Hindlimb muscle (tissue), 1 donor: Measurements from ENCODE around the gene TRERF1. TPM values are rescaled to one million over a fixed set of nuclear protein-coding genes. Genes with fewer than 3 reads are reported as not detected.
A peak's percentile ranks its signal among the peaks of the same experiment; 100 is the strongest.
"Not testable (repeated sequence)": the region's sequence is repeated elsewhere in the genome, so short reads cannot be mapped to it uniquely, and the experiment has no call there.

ENCODE experiments used
- DNase-seq: peaks from one replicate; pipeline ENCODE4 v3.0.0-alpha.2; 2013
- polyA plus RNA-seq: library from polyadenylated mRNA; unstranded; fragments of 120-200 nt; gene quantifications from one replicate; pipeline ENCODE4 v1.2.1, GENCODE V29; 2013; ENCODE audit not compliant: insufficient read length

Gene TRERF1
- polyA plus RNA-seq, 1 donor, result 9.2 TPM

DNA sequence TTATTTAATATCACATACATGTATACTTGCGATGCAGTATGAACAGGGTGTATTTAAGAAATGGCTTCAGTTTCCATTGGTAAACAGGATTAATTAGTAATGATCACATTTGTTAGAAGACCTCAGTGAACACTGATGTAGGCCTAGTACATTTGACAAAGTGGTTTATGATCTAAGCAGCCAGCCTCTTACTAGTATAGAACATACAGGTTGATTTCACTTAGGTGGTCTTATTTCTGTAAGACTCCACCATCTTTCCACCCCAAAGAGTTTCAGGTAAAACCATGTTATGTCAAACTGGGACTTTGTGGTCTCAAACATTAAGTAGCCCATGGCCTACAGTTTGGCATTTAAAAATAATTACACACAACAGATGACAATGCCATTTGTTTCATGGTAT lies 213.9 kb downstream of the TRERF1 start:
- no peak for DNase-seq

DNA sequence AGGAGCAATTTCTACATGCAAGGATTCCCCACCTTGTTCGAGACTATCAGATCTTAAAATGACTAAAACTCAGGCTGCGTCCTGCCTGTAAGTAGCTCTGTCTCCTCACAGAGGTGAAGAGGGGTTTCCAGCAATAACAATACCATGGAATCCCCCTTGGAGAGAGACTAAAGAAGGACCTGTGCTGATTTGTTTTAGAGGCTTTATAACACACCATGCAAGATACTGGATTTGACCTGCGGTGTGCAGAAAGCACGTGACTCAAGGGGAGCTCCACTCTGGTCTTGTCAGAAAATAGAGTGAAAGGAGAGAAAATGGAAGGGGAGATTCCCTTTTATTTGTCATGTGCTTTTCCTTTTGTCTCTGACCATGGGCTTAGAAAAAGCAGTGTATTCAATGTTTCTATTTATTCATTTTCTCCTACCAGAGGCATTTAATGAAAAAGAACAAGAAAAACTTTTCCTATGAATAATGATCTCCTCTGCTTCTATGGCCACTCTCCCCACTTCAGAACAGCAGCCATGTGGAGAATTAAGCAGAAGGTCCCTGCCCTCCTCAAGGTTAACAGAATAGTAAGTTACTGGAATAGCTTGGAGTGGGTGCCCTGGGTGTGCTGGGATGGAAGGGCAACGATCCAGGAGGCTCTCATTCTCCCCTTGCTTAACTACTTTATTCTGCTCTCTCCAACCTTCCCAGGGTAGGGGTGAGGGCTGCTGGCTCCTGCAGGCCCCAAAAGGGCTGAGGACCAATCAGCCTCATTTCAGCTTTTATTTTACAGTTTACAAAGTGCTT lies 214.8 kb downstream of the TRERF1 start:
- DNase-seq, result no peak

DNA sequence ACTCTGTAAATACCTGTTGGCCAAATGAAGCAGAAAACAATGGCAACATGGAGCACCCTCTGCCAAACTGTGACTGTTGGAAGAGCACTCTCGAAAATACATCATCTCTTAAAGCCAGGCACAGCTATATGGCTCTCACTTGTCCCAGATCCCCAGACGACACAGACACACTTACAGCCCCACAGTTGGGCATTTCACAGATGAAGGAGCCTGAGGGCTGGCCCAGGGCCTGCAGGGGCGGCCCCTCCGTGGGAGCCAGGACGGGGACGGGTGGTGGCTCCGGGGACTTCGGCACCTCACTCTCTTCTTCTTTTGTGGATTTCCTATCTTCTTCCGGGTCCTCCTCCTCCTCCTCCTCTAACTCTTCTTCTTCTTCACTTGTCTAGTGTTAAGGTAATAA lies 215.7 kb downstream of the TRERF1 start:
- no peak for DNase-seq

DNA sequence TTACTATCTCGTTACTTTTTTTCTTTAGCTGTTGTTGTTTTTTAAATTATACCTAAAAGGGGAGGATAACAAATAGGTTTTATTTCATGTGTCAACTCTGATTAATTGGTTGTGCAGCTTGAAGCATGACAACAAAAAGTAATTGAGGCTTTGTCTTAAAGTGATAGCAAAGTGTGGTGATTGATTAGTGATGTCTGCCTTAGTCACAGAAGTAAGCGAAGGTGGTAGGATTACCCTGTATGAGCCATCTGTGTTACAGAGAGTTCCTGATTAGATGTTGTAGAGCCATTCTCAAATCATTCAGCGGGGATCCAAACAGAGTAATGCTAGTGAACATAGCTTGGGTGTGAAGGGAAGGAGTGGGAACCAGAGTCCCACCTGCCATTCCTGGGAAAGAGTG lies 219.7 kb downstream of the TRERF1 start:
- DNase-seq, result no peak

DNA sequence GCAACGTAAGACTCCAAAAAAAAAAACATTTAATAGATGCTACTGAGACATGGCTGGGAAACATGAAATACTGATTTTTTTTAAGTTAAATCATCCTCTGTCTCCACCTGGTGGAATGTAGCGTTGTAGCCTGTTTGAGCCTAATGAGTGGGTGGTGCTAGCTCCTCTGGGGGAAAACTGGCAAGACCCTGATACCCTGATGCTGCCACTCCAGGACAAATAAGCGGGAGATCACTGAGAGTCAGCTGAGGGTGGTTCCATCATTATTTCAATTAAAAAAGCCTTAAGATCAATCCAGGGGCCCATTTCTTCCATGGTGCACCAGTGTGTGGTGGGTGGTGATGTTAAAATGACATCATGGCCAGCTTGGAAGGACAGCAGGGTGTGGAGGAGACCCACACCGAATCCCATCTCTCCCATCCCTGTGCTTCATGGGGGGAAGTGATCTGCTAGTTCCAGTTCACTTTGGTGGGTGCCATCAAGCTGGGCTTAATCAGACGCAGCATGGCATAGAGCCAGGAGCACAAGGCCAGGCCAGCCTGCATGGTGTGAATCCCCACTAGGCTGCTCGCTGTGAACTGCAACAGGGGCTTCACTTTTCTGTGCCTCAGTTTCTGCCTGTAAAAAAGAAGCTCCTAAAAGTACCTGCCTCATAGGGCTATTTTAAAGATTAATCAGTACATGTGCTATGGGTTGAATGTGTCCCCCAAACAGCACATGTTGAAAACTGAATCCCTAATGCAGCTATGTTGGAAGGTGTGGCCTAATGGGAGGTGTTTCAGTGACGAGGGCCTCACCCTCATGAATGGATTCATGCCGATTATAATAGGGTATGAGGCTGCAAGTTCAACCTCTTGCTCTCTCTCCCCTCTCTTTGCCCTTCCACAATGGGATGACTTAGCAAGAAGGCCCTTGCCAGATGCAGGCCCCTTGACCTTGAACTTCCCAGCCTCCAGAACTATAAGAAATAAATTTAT lies 221.1 kb downstream of the TRERF1 start:
- DNase-seq, result no peak

DNA sequence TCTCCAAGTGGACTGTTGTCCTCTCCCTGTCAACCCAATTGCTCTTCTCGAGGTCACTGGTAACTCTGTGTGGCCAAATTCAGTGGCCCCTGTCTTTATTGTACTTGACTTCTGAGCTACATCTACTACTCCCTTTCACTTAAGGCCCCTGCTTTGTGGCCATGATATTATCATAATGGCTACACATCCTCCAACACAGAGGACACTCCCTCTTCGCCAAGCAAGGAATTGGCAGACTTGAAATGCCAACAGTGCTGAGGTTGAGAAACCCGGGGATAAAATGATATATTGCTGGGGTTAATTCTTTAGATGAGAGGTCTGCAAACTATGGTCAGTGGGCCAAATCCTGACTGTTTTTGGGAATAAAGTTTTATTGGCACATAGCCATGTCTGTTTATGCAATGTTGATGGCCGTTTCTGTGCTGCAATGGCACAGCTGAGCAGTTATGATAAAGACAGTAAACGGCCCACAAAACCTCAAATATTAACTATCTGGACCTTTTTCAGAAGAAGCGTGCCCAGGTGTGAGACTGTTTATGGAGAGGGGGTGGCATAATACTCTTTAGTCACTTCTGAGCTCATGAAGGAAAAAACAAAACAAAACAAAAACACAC lies 222.1 kb downstream of the TRERF1 start:
- no peak for DNase-seq

DNA sequence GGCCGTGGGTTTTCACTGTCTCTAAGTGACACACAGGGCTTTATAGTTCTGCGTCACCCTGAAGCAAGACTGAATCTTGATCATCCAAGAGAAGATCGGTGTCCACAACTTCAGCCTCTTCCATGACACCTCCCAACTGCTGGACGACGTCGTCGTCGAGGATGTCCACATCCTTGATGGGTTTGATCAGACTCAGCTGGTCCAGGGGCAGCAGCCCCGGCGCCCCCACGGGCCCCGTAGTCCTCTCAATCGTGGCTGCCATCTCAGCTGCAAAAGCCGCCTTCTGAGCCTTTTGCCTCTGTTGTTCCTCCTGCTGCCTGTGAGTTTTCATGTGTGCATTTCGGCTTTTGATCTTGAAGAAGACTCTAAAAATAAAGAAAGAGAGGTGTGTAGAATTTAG lies 223.4 kb downstream of the TRERF1 start:
- no peak for DNase-seq

DNA sequence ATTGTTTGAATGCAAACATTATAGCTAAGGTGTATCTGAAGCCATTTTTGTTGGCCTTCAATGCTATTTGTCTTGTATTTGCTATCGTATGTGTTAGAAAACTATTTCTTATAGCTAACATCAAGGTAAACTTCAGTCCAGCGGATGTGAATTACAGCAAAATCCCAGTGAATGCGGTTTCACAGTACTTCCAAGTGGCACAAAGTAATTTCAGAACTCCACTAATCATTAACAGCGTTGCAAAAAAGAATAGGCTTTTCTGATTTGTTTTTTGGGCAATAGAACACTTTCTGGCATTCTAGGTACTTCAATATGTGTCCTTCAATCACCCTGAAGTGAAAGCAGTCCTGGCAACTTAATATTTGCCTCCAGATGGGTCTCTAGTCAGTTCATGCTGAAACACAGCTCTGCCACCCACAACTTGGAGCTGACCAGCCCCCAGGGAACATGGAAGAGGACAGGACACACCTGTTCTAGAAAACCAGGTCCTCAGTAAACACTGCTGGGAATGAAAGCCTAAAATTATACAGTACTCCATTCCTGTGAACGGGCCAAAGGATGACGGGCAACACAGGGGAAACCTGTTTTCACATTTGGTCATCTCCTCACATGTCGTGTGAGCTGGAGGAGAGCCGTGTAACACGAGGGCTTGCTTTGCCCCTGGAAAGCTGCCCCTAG lies 224.4 kb downstream of the TRERF1 start:
- no peak for DNase-seq

DNA sequence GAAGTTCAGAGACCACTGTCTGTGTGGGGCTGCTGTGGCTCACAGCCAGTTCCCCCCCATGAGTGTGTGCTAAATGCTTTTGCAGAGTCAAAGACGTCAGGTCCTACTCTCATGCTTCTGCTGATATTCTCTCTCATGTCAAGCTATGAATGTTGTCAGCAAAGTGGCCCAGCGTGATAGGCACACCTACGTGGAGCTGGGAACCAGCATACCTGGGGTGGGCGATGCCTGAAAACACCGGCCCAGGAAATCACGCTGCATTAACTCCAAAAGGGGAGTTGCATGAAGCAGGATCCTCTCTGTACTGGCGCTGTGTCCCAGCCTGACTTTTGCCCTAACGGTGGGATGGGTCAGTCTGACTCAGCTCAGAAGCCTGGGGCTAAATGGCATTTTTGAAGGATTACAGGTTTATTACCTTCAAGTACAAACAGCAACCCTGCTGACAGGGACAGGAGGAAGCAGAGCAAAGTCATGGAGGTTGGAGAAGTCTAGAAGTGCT lies 225.0 kb downstream of the TRERF1 start:
- no peak for DNase-seq

DNA sequence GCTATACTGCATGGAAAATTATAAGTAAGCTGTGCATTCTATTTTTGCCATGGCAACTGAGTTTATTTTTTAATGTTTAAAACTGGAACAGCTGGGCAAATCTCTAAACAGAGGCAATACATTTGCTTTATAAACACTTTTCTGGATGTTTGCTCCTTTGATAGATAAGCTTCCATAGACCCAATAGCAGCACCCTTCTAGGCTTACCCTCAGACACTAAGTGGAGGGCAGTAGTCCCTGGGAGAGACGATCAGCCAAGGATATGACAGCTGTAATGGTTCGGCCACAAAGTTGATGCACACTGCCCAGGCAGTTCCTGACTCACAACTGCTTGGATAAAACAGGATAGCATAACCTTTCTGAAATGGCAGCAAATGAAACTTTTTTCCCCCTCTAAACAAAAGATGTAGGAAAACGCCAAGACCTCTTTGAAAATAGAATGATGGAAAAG lies 225.5 kb downstream of the TRERF1 start:
- DNase-seq, result no peak

DNA sequence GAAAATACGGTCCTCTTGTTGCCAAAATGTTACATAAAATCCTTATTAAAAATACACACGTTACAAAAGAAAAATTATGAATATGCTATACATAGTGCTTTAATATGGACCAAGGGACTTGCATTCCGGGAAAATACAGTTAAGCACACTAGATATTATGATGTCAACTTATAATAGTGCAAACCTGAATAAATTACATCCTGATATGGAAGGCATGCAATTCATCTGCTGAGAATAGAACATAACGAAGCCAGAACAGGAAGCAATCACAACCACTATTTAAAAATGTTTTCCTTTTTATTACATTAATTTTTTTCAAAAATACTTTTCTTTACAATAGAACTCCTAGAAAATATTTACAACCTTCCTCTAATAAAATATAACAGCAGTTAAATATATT lies 226.3 kb downstream of the TRERF1 start:
- no peak for DNase-seq

DNA sequence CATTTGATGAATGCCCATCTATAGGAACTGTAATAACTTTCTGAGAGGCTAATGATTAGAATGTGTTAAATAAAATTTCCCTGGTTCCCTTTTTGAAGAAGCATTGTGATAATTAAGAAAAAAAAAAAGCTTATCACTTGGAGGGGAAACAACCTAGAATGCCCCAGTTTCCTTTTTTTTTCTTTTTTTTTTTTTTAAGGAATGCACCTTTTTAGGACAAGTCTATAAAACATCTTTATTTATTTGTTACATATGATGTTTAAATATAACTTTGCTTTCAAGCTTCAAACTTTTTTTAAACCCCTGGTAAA lies 226.7 kb downstream of the TRERF1 start:
- no peak for DNase-seq

DNA sequence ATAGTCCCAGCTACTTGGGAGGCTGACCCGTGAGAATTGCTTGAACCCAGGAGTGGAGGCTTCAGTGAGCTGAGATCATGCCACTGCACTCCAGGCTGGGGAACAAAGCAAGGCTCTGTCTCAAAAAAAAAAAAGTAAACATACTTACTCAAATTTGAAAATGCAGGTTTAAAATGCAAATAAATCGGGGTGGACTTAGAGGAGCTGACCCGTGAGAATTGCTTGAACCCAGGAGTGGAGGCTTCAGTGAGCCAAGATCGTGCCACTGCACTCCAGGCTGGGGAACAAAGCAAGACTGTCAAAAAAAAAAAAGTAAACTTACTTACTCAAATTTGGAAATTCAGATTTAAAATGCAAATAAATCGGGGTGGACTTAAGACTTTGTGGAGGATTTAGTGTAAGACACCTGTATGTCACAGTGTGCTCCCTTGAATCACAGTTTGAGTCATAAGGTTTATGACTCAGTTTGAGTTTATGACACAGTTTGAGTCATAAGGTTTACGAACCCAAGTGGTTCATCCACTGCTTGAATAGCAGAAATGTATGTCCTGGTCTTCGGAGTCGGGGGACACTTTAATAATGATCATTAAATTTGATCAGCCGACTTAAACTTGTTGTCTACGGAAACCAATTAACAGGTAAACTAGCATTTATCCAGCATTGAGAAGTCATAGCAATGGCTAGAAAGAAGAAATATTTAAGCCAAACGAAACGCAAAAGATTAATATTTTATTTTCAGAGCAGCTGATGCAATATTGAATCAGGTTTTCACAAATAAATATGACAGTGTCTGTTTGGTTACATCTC lies 227.3 kb downstream of the TRERF1 start:
- no peak for DNase-seq

DNA sequence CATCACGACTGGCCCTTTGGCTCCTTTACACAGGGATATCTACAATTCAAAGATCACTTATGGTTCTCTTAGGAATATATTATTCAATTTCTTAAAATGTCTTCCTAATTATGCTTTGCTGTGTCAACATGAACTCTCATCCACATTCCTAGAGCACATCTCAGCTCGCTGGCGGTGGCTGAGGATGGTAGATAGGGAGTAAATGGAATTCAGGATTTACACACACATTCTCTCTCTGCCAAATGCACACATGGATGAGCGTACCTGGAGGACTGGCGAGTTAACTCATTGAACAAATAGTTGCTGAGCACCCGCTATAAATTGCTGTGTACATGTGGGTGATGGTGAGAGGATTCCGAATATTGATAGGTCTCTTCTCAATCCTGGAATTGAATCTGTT lies 229.3 kb downstream of the TRERF1 start:
- DNase-seq, result no peak

DNA sequence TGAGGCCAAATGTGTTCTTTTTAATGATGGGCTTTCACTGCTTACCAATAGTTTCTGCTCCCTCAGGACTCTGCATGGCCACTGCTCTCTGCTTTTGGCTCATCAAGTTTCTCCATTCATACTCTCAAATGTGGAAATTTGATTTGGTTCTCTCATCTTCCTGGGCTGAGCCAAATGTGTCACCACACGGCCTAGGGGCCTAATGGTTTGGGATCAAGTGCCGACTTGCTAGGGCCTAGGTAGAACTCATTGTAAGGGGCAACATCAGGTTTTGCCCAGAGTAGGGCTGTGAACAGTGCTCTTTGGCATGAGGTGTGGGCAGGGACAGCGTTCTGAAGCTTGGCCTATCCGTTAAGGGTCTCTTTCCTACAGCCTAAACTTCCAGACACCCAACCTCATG lies 230.2 kb downstream of the TRERF1 start:
- DNase-seq, result no peak

DNA sequence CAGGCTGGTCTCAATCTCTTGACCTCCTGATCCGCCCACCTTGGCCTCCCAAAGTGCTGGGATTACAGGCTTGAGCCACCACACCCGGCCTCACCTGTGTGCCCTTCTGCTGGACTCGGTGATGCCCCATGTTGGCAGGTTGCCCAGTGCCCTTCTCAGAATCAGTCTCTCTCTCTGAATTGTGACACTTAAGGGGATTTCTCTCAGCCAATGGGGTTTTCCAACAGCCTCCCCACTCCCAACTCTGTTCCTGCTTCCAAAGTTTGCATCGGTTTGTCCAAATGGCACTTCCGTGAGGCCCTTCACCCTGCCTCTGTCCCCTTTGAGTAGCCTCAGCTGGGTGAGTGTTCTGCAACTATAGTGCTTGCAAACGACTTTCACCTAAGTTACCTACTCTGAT lies 230.9 kb downstream of the TRERF1 start:
- no peak for DNase-seq

DNA sequence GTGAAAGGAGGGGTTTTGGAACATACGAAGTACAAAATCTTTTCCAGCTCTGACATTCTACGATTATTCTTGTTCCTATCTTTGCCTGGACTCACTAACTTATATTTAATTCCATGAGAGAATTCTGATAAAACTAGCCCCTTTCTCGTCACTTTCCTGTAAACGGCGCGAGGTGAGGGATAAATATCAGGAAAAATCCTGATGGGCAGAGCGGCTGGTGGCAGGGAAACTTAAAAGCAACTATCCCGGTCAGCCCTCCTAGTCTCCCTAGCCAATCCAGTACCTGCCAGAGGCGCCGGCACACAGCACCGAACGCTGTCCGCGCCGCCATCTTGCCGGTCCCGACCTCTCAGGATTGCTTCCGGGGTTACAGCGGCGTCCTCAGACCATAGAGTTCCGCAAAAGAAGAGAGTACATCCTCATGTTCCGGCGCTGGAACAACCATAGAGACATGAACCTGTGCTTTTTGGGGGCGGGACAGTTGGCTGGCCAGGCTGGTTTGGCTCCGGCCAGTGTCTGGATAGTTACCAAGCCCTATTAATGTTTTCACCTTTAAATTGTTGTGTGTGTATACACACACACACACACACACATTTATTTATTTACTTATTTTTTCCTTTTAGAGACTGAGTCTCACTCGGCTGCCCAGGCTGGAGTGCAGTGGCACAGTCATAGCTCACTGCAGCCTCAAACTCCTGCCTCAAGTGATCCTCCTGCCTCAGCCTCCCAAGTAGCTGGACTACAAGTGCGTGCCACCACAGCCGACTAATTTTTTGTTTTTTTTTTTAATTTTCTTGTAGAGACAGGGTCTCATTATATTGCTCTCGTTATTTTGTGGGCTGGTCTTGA lies 234.0 kb downstream of the TRERF1 start, which contains the start of gene MRPS10:
TSS of gene MRPS10 (minus strand) at position 343 of the 849 bp plus-strand sequence. CDS start at position 331, 12 bp downstream.
- DNase-seq, result peak; percentile 93

DNA sequence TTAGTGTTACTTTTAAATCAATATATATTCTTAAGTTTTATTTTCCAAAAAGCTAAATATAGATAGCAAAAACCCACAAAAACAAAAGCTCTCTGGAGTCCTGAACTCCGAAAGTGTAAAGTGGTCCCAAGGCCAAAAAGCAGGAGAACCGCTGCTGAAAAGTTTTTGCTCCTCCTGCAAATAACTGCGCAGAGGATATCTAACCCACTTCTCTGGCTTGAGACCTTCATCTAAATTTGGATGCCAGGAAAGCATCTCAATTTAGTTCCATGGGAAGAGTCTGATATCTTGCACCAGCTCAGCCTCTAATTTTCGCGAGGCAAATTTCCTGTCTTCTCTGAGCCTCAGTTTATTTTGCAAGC lies 234.6 kb downstream of the TRERF1 start:
- DNase-seq, result peak; percentile 18

DNA sequence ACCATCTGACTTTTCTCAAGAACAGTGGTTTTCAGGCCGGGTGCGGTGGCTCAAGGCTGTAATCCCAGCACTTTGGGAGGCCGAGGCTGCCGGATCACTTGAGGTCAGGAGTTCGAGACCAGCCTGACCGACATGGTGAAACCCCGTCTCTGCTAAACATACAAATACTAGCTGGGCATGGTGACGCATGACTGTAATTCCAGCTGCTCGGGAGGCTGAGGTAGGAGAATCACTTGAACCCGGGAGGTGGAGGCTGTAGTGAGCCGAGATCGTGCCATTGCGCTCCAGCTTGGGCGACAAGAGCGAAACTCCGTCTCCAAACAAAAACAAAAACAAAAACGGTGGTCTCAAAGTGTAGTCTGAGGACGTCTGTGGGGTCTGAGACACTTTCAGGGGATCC lies 235.2 kb downstream of the TRERF1 start:
- DNase-seq, result not testable (repeated sequence)

DNA sequence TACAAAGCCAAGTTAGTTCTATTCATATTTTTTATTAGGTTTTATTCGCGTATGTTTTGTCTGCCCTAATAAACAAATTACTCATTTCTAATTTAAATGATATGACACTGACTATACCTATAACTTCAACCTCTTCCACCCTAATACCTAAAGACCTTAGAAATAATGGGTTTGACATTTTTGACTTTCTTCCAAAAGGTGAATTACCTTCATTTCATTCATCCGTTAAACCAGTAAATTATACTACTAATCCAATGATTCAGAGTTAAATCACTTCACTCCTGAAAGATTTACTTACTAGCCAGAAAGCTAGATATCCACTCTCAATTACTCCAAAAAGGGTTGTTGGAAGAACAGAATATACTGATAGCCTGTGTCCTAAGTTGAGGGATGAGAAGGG lies 239.3 kb downstream of the TRERF1 start:
- DNase-seq, result no peak

DNA sequence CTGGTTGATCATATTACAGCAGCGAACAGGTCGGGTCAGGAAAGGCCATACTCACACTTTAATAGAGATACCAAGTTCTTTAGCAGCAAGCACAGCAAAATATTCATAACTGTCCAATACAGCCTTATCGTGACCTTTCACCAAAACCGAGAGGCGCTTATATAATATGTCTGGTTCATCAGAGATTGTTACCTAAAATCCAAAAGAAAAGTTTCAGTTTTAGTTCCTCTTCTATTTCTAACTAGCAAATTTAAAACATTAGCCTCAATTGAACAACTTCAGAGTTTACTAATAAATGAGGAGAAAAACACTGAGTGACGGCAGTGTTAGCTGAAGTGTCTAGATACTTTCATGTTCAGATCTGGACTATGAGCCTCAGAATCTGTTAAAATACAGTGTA lies 240.0 kb downstream of the TRERF1 start:
- no peak for DNase-seq
